Measurements from ENCODE around the gene TMEM212.

Gene TMEM212

DNA sequence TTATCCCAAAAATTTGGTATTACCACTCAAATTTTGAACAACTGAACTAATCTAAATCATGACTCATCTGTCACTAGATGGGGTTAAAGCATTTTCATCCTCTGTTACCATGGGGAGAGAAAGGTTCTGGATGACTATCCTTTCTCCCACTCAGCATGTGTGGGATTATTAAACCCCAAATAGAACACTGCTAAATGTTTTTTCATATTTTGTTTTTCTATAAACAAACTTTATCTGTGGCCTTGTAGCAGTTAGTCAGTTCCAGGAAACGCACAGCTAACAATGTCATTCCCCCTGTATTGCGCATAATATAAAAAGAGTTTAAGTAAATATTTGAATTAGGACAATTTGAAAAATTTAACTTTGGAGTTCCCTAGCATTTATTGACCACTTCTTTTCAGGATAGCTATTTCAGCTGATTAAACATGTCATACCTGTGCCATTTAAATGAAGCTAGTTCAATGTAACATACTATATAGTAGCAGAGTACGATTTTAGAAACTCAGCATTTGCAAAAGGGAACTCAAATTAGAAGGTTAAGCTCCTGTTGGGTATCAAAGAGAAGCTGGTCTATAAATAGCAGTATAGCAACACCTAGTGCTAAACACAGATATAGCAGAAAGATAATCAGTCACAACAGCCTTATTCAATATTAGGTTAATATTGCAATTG, 9.2 kb upstream of the TMEM212 start:
- peak; percentile 46 for DNase-seq (ENCODE audit: low spot score)
- in situ Hi-C loops (cut with MboI; ENCODE audit: low pct_unique_long_range_greater_than_20kb, low sequenced_read_pairs, unreplicated experiment) = no loop called here
- TF ChIP-seq, protein P1, sequence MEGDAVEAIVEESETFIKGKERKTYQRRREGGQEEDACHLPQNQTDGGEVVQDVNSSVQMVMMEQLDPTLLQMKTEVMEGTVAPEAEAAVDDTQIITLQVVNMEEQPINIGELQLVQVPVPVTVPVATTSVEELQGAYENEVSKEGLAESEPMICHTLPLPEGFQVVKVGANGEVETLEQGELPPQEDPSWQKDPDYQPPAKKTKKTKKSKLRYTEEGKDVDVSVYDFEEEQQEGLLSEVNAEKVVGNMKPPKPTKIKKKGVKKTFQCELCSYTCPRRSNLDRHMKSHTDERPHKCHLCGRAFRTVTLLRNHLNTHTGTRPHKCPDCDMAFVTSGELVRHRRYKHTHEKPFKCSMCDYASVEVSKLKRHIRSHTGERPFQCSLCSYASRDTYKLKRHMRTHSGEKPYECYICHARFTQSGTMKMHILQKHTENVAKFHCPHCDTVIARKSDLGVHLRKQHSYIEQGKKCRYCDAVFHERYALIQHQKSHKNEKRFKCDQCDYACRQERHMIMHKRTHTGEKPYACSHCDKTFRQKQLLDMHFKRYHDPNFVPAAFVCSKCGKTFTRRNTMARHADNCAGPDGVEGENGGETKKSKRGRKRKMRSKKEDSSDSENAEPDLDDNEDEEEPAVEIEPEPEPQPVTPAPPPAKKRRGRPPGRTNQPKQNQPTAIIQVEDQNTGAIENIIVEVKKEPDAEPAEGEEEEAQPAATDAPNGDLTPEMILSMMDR (IDR thresholded peaks at IDR 0.05; ENCODE audit: extremely low read depth, insufficient read depth, missing control alignments) = peak; percentile 41

GRCh38 chr3:171834461-171834801, 8.7 kb upstream of the TMEM212 start:
- DNase-seq (ENCODE audit: low spot score) = no peak
- in situ Hi-C loops (cut with MboI; ENCODE audit: low pct_unique_long_range_greater_than_20kb, low sequenced_read_pairs, unreplicated experiment) = no loop called here
- TF ChIP-seq, protein P1 (IDR thresholded peaks at IDR 0.05; ENCODE audit: extremely low read depth, insufficient read depth, missing control alignments) = no peak

DNA sequence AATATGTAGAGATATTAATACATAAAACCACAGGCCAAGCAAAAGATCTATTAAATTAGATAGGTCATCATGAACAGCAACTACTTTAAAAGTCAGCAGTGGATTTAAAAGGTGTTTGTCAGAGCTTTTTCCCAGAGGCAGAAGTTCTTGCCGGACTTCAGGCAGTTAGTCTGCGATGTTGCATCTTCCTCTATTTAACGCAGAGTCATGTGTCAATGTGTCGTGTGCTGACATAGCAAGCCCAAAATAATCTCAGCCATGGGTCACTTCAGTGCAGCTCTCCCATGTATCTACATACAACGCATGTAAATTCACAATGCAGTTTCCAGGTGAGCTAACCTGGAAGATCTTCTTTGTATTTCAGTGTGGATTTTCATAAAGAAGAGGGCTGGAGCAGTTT, 8.0 kb upstream of the TMEM212 start:
- no peak for DNase-seq (ENCODE audit: low spot score)
- TF ChIP-seq, protein P1 (IDR thresholded peaks at IDR 0.05; ENCODE audit: extremely low read depth, insufficient read depth, missing control alignments) = no peak
- in situ Hi-C loops (cut with MboI; ENCODE audit: low pct_unique_long_range_greater_than_20kb, low sequenced_read_pairs, unreplicated experiment) = no loop called here

DNA sequence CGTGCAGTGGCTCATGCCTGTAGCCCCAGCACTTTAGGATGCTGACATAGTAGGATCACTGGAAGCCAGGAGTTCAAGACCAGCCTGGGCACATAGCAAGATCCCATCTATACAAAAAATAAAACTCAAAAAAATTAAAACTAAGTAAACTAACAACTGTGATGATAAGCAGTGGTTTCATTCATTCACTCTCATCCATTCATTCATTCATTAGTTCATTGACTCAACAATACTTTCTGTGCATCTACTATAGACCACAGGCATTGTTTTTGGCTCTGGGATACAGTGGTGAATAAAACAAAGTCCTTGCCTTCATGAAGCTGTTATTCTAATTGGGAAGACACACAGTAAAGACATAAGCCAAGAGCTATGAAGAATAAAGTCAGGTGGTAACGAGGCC, 7.5 kb upstream of the TMEM212 start:
- in situ Hi-C loops (cut with MboI; ENCODE audit: low pct_unique_long_range_greater_than_20kb, low sequenced_read_pairs, unreplicated experiment) = no loop called here
- no peak for DNase-seq (ENCODE audit: low spot score)
- TF ChIP-seq, protein P1 (IDR thresholded peaks at IDR 0.05; ENCODE audit: extremely low read depth, insufficient read depth, missing control alignments) = no peak

GRCh38 chr3:171836855-171837254, 6.3 kb upstream of the TMEM212 start:
- in situ Hi-C loops (cut with MboI; ENCODE audit: low pct_unique_long_range_greater_than_20kb, low sequenced_read_pairs, unreplicated experiment) = no loop called here
- no peak for DNase-seq (ENCODE audit: low spot score)
- TF ChIP-seq, protein P1 (IDR thresholded peaks at IDR 0.05; ENCODE audit: extremely low read depth, insufficient read depth, missing control alignments) = no peak

DNA sequence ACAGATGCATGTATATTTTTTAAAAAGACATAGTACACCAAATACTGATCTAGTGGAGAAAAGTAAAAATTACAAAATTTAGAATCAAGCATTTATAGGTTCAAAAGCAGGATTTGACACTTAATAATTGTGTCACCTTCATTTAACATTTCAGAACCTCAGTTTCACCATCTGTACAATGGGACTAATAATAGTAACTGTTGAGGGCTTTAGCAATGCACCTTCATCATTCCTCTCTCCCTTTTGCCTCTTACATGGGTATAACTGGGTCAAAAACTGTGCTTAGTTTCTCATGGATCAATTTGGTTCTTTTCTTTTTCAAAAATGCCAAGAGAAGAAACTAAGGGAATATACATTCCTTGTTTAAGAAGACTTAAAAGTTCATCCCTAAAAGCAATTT, 5.5 kb upstream of the TMEM212 start:
- in situ Hi-C loops (cut with MboI; ENCODE audit: low pct_unique_long_range_greater_than_20kb, low sequenced_read_pairs, unreplicated experiment) = no loop called here
- no peak for DNase-seq (ENCODE audit: low spot score)
- TF ChIP-seq, protein P1 (IDR thresholded peaks at IDR 0.05; ENCODE audit: extremely low read depth, insufficient read depth, missing control alignments) = no peak

All from GM13977 (cell line).